22Rv1 (cell line): ENCODE results near the gene PGGT1B.

Experiments used
- CTCF ChIP-seq: fragments of 450-650 bp; IDR thresholded peaks from 2 replicates; pipeline ENCODE4 v1.5.1; 2017; ENCODE audit warnings: mild to moderate bottlenecking
- ZFX ChIP-seq: fragments of 450-650 bp; IDR thresholded peaks from 2 replicates; pipeline ENCODE4 v1.6.1; 2017; ENCODE audit warnings: antibody characterized with exemption, borderline replicate concordance

- TF ChIP-seq CTCF: no peak
- no peak for TF ChIP-seq ZFX
Measured at GRCh38 chr5:115170929-115171510, 91.7 kb downstream of the PGGT1B start.
